Kidney epithelial cell (primary cell): ENCODE measurements around the gene RB1. TPM values are rescaled to one million over a fixed set of nuclear protein-coding genes. Genes with fewer than 3 reads are reported as not detected.

Experiments
- DNase-seq: peaks from one replicate; pipeline ENCODE4 v3.0.0-alpha.2; 2010; ENCODE audit warnings: low read depth
- H3K27me3 ChIP-seq: 2 replicates; pipeline ENCODE4 v1.6.0; 2011; ENCODE audit warnings: low read length; ENCODE audit not compliant: control insufficient read depth, insufficient read depth
- H3K36me3 ChIP-seq: 2 replicates; pipeline ENCODE4 v1.5.1; 2011; ENCODE audit warnings: low read length; ENCODE audit not compliant: control insufficient read depth, insufficient read depth
- H3K4me3 ChIP-seq: 2 replicates; pipeline ENCODE4 v1.5.1; 2011; ENCODE audit warnings: low read depth, mild to moderate bottlenecking, control low read depth, low read length
- total RNA-seq: library from RNA; depleted of rRNA; stranded (reverse); fragments of >200 nt; gene quantifications from 2 replicates; pipeline ENCODE4 v1.2.3, GENCODE V29; 2015
- TF ChIP-seq, protein P1 (sequence below): IDR thresholded peaks from 2 replicates; pipeline ENCODE4 v1.5.1; 2011; ENCODE audit warnings: mild to moderate bottlenecking, moderate library complexity, low read length, control low read depth, inconsistent platforms; ENCODE audit not compliant: insufficient read depth, poor library complexity, severe bottlenecking

RB1 gene
- total RNA-seq, 1 donor from 2014 or later: 27.1 TPM

DNA sequence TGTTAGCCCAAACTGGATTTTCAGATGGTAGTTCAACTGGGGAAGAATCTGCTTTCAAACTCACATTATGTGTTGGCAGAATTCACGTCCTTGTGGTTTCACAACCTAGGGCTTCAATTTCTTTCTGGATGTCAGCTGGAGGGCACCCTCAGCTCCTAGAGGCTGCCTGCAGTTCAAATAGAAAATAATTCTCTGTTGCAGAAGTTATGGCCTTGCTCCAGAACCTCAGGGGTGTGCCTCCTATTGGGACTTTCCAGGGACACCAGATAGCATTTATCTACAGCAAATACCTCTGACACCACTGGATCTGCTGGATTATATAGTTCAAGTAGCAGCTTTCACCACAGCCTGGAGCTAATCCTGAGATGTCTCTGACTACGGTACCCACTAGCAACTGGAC lies 11.8 kb upstream of the RB1 start:
- no peaks in the 10 kb centered on the region for H3K27me3 ChIP-seq
- no peak for DNase-seq
- H3K36me3 ChIP-seq: no peaks in the 10 kb centered on the region
- H3K4me3 ChIP-seq: no peak overlapping the region
- TF ChIP-seq, protein P1, sequence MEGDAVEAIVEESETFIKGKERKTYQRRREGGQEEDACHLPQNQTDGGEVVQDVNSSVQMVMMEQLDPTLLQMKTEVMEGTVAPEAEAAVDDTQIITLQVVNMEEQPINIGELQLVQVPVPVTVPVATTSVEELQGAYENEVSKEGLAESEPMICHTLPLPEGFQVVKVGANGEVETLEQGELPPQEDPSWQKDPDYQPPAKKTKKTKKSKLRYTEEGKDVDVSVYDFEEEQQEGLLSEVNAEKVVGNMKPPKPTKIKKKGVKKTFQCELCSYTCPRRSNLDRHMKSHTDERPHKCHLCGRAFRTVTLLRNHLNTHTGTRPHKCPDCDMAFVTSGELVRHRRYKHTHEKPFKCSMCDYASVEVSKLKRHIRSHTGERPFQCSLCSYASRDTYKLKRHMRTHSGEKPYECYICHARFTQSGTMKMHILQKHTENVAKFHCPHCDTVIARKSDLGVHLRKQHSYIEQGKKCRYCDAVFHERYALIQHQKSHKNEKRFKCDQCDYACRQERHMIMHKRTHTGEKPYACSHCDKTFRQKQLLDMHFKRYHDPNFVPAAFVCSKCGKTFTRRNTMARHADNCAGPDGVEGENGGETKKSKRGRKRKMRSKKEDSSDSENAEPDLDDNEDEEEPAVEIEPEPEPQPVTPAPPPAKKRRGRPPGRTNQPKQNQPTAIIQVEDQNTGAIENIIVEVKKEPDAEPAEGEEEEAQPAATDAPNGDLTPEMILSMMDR: no peak

DNA sequence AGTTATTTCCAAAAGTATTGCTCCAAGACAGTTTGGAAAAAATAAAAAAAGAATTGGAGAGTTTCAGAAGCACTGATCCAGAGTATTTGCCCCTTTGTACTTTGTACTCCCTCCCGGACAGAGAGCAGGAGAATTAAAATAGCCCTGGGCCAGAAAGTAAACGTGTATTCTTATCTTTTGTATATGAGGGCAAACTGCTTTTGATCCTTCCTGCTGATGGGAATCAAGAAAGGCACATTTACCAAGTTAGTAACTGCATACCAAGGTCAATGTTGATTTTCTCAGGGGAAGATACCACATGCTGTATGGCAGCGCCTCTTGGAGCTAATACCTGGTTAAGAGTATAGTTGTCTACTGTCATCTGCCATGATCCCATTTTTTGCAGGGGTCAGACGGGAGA lies 10.9 kb upstream of the RB1 start:
- Histone ChIP-seq H3K36me3 (no peaks in the 10 kb centered on the region), H3K27me3 (no peaks in the 10 kb centered on the region), H3K4me3 (no peak overlapping the region)
- TF ChIP-seq, protein P1: no peak
- DNase-seq: no peak

DNA sequence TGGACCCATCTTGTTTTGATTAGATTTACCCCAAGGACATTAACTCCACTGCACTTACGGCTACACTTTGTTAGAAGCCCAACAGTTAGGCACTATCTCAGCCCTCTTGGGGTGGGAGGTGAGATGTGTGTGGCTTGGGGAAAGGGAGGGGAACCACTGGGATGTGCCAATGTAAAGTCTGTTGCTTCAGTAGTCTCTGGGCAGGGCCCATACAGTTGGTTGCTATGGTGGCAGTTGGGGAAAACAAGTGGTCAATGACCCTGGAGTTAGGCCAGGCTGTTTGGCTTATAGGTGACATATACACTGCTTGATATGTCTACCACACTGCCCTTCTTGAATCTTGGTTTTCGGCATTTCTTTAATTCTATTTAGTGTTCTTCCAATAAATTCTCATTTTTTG lies 8.9 kb upstream of the RB1 start:
- TF ChIP-seq, protein P1: no peak

DNA sequence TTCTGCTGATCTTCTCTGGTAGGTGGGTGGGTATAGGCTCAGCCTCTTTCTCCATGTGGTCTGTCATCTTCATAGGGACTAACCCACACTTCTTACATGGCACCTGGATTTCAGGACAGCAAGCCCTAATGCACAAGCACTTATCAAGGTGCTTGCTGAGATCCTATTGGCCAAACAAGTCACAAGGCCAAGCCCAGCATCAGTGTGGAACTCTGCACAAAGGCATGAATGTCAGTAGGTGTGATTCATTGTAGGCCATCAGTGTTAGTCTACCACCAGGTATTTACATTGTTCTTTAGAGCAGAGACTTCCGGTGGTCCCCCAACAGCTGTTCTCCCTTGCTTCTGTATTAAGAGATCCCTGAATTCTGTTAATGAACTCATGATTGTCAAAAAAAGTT lies 8.3 kb upstream of the RB1 start:
- DNase-seq: no peak
- Histone ChIP-seq H3K4me3 (no peak overlapping the region), H3K36me3 (no peaks in the 10 kb centered on the region), H3K27me3 (no peaks in the 10 kb centered on the region)
- TF ChIP-seq, protein P1: no peak

More for the DNA sequence above, 8.9 kb upstream of the RB1 start:
- no peak for DNase-seq
- H3K36me3 ChIP-seq: no peaks in the 10 kb centered on the region
- H3K4me3 ChIP-seq: no peak overlapping the region
- no peaks in the 10 kb centered on the region for H3K27me3 ChIP-seq

DNA sequence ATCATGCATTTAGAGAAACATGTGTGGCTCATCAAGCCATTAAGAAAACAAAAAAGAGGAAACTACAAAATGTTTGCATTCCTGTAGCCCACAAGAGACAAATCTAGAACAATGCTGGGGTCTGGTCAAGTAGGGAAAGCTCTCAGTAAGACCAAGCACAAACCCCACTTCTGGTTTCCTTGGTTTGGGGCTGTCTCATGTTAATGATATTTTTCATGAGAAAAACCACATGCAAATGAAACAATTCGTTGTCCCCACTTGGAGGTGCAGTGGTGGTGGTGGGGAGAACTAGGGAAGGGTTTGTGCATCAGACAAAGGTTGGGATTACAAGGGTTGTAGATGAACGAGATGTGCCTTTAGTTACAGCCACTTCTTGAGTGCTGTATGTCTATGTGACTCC lies 7.0 kb upstream of the RB1 start:
- no peaks in the 10 kb centered on the region for H3K27me3 ChIP-seq
- TF ChIP-seq, protein P1: no peak
- H3K36me3 ChIP-seq: no peaks in the 10 kb centered on the region
- DNase-seq: no peak
- no peak overlapping the region for H3K4me3 ChIP-seq

DNA sequence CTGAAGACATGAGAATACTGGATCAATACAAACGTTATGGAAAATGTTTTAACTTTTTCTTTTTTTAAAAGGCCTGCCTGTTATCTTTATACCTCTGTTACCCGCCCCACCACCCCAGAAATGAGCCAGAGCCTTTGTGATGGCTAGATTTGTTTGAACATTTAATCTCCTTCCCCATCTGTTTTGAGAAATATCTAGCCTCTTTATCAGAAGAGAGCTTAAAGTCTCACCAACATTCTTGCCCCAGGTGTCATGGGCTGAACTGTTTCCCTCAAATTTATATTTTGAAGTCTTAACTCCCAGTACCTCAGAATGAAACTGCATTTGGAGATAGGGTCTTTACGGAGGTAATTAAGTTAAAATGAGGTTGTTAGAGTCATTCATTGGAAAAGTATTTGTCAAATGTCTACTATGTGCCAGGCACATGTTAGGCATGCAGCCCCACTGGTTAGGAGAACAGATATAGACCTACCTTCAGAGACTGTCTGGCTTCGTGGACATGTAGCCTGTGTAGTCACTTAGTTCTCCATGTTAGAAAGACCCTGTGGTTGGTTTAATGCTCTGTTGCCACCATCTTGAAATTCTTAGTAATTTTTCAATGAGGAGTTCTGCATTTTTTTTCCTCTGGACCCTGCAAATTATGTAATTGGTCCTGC lies 6.3 kb upstream of the RB1 start:
- no peak for DNase-seq
- TF ChIP-seq, protein P1: no peak
- H3K27me3 ChIP-seq: no peaks in the 10 kb centered on the region
- H3K4me3 ChIP-seq: no peak overlapping the region
- no peaks in the 10 kb centered on the region for H3K36me3 ChIP-seq
